Measurements from ENCODE around the gene CDK10. TPM values are rescaled to one million over a fixed set of nuclear protein-coding genes. Genes with fewer than 3 reads are reported as not detected.

CDK10 gene
- total and polyA plus RNA-seq, 9 of the 15 experiments (the other 6 are each of a cell fraction or from before 2014, with no cell fraction given), result 2.0 to 85.1 (median 40.1) TPM

GRCh38 chr16:89701425-89702406, 15.2 kb downstream of the CDK10 start, which contains the start of gene SPATA2L (continued):
- TF ChIP-seq SIN3A (IDR thresholded peaks at IDR 0.05; ENCODE audit: borderline replicate concordance in 2 of 2, control insufficient read depth in 1 of 2, low read depth in 2 of 2, low read length in 2 of 2), result peak; percentile 77 to 79; a peak in 2 of 4 replicates
- peak; percentile 91 to 92 for TF ChIP-seq NRF1 (conservative IDR thresholded peaks at IDR 0.05 in 1 of 2, IDR thresholded peaks at IDR 0.05 in 1 of 2)
- no peak for TF ChIP-seq GTF2B (IDR thresholded peaks at IDR 0.05; ENCODE audit: extremely low read depth, insufficient read length)
- TF ChIP-seq ZSCAN32 (CRISPR knock-in tag; IDR thresholded peaks at IDR 0.05), result no peak
- peak; percentile 80 for TF ChIP-seq EGR1 (conservative IDR thresholded peaks at IDR 0.05)
- peak; percentile 62; the same call in 1 of the 2 replicates for TF ChIP-seq ATF7 (IDR thresholded peaks at IDR 0.05)
- peak; percentile 53; the same call in 1 of the 2 replicates for TF ChIP-seq ZBTB40 (IDR thresholded peaks at IDR 0.05)
- no peak for TF ChIP-seq ZBTB40 (CRISPR knock-in tag; IDR thresholded peaks at IDR 0.05)
- peak; percentile 56 for TF ChIP-seq HNRNPLL (IDR thresholded peaks at IDR 0.05; ENCODE audit: low read depth, low read length, poor library complexity, severe bottlenecking)
- 0 out of 2 replicates have a peak, but pooled peaks have one; percentile 41 for TF ChIP-seq KDM2B (CRISPR knock-in tag; IDR thresholded peaks at IDR 0.05)
- TF ChIP-seq MCM3 (IDR thresholded peaks at IDR 0.05), result no peak
- no peak for TF ChIP-seq ZC3H4 (CRISPR knock-in tag; IDR thresholded peaks at IDR 0.05; ENCODE audit: borderline replicate concordance)
- no peak for TF ChIP-seq TCF15 (CRISPR knock-in tag; IDR thresholded peaks at IDR 0.05)
- peak; percentile 81 for TF ChIP-seq GABPA (tag; conservative IDR thresholded peaks at IDR 0.05; ENCODE audit: low read depth)
- TF ChIP-seq ZNF23 (CRISPR knock-in tag; IDR thresholded peaks at IDR 0.05), result no peak
- TF ChIP-seq ATF1 (CRISPR knock-in tag; IDR thresholded peaks at IDR 0.05), result no peak
- TF ChIP-seq ATF1 (tag; IDR thresholded peaks at IDR 0.05), result peak; percentile 62
- TF ChIP-seq MCM5 (IDR thresholded peaks at IDR 0.05; ENCODE audit: low read depth), result no peak
